Activated CD4-positive, alpha-beta T cell treated with anti-CD3 and anti-CD28 coated beads, Interleukin-2, amount 50 U/mL, for 1 hour (primary cell): ENCODE results near the gene HOXA13.

ENCODE experiments used
- DNase-seq: peaks from one replicate; pipeline ENCODE4 v3.0.0-alpha.2; 2020

HOXA13 gene

DNA sequence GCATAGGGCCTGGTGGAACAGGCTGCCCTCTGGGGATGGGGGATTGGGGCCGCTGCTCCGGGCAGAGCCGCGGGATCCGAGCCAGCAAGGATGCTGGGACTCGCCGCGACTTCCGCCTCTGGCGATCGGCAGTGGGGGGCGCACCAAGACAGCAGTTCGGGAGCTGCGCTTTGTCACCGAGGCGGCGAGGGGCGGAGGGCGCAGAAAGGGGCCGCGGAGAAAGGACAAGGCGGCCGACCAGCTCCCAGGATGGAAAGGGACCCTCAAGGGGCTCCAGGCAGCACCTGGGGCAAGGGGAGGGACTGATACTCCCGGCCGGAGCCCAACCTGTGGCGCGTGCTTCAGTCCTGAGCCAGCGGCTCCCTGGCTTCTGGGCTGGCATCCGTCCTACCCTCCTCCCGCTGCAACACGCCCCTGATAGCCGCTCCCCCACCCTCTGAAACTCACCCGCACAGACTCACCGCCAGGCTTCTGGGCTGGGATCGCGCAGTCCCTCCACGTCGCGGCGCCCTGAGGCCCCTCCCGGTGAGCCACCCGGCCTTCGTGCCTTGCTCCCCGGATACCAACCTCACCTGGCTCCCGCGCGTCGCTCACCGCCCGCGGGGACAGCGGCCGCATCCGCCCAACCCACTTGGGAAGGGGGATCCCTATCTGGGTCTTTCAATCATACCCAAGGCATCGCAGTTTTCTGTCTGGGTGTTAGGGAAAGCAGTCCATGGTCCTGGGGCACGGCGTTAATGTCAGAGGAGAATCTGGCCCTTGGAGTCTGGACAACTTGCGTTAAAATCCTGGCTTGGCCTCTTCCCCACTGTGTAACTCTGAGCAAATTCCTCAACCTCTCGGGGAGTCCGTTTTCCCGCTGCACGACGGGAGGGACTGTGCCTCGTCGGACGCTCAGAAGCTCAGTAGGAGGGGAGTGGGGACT, 35.8 kb upstream of the HOXA13 start:
- DNase-seq = no peak

DNA sequence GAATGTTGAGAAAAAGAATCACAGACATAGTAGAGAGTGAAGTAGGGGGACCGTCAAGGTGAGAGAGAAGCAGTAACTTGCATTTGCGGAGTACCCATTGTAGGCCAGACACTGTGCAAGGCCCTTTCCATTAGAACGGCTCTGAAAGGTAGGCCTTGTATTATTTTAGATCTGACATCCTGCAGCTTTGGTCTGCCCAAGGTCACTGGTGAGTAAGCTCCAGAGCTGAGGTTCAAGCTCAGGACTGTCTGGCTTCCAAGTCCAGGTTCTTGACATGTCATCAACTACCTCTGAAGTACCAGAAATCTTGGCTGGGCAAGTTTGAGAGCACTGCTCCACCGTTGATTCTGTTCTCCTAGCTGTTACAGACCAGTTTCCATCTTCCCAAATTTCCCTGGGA, 29.6 kb upstream of the HOXA13 start:
- no peak for DNase-seq

GRCh38 chr7:27224983-27225934, 25.4 kb upstream of the HOXA13 start:
- DNase-seq = no peak

DNA sequence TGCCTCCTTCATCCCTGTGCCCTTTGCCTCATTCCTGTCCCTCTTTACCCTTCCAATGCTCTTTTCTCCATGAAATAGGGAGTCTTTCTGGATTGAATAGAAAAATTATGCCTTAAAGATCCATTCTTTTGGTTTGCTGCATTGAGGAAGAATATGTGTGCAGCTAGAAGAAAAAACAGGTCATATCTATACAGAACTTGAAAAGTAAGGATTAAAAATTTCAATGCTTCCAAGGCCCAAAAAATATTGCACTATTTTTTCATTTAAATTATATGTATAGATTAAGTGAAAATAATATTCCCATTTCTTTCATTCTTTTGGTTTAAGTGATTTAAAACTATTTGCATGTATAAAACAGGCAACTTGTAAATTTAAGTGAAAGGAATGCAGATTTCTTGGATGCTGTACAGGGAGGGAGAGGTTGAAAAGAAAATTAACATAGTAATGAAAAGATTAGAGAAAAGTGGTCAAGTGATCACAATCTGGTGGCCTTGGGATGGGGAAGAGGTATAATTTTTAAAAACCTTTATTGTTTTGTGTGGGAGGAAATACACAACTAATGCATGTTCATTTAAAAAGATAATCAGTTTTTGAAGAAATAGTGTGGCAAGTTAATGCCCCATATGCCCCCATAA, 24.2 kb upstream of the HOXA13 start:
- DNase-seq = no peak

GRCh38 chr7:27221201-27221797, 21.4 kb upstream of the HOXA13 start:
- no peak for DNase-seq

GRCh38 chr7:27220440-27220955, 20.6 kb upstream of the HOXA13 start:
- no peak for DNase-seq

- DNase-seq = no peak
These were observed 19.9 kb upstream of the HOXA13 start for GRCh38 chr7:27219821-27220220.

- no peak for DNase-seq
These were observed 18.1 kb upstream of the HOXA13 start for GRCh38 chr7:27217951-27218350.

- no peak for DNase-seq
These were observed 15.5 kb upstream of the HOXA13 start for GRCh38 chr7:27215356-27215755.

DNA sequence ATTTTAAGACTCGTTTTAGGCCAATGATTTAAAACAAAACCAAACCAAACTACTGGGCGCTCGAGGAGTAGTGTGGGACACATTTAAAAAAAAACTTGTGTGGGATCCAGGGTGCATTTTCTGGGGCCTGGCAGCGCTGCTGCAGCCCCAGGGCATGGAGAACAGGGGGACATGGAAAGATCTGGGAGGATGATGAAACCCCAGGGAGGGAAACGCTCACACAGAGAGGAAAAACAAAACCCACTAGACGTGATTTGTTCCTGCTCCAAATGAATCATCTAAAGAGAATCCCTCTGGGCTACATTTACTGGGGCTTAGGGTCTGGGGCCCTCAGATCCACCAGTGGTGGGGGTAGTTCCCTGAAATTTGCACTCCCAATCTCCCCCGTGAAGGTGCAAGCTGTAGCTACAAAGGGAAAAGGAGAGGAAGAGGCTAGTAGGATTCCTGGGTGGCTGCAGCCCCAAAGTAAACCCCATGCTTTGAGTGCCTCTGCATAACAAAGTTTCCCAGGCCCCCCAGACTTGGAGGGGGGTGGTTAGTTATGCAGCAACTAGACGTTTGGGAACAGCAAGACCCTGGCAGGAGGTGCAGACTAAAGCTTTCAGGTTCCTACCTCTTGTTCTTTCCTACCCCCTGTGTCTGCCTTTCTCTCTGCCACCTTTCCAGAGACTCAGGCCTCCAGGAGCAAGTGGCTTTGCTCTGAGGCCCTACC, 14.5 kb upstream of the HOXA13 start:
- no peak for DNase-seq

GRCh38 chr7:27213433-27214238, 13.7 kb upstream of the HOXA13 start:
- DNase-seq = no peak

DNA sequence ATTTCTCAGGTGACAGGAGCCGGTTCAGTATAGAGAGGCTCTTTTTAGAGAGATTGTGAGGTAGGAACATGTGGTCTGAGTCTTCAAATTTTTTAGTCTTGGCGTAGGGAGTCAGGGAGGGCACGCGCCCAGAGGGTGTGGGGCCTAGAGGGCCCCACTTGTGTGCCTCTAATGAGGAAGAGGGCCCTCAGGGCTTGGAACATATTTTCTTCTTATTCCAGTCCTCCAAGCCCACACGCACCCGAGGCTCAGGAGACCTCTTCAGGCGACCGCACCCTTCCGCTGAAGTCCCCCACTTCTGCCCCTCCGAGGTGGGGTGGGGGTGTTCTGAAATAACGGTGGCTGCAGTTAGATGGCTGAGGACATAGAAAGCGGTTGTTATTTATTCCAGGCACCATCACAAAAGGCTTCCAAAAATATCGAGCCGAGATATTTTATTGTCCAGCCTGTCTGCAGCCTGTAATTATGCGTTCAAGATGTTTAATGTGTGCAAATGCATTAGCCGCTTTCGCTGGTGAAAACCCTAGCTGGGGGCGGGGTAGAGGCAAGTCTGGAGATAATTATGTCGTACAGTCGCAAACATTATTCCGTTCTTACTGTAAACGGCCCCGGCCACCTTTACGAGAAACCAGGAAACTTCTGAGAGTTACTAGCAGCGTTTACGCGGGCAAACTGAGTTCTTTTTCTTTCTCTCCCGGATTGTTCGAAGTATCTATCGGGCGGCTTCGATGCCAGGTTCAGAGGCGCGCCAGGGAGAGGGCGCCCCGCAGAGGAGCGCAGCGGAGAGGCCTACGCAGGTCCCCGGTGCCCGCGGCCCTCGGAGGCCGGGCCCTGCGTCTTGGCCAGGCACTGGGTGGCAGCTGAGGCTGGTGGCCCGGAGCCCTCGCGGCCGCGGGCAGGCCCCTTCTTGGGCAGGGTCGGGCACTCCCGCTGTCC, 12.9 kb upstream of the HOXA13 start:
- DNase-seq = no peak

GRCh38 chr7:27211764-27212204, 11.9 kb upstream of the HOXA13 start:
- DNase-seq = no peak

DNA sequence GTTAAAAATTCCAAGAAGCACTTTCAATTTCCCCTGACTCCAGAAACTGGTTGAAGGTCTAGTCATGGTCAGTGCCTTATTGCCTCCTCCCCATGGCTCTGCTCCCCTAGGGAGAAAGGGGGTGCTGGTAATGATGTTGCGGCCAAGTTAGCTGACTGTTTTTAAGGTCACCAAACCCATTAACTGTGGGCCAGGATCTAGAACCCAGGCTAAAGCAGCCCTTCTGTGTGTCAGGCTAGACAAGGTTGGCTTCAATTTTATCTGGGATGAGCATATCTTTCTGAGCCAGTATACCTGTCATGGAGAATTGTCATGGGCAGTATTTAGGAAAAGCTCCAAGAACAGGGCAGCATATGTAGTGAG, 11.2 kb upstream of the HOXA13 start:
- DNase-seq = no peak

DNA sequence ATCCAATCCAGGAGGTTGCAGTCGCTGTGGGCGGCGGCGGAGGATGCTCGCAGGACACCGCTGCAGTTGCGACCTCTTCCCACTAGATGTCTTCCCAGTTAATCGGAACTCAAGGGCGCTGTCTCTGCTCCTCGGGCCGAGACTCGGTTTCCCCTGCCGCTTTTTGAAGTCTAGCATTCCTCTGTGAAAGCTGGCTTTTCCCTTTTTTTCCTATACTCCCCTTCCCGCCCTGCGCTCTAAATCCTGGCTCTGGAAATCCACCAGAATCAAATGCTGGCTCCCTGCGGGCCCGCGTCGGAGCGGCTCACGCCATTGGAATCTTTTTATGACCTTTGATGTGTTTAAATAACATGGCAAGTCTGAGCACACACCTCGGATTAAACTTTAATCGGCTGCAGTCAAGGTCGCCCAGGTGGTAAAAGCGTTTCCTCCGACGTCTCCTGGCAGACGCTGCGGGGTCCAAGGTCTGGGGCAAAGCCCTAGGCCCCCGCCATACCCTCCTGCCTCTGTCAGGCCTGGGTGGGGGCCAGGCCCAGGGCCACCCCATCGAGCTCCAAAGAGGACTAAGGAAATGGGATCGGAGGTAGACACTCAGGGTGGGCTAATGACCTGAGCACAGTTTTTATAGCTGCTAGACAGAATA, 10.7 kb upstream of the HOXA13 start:
- peak; percentile 43 for DNase-seq

- DNase-seq = no peak
These were observed 10.1 kb upstream of the HOXA13 start for GRCh38 chr7:27209933-27210440.

- DNase-seq = no peak
These were observed 9.1 kb upstream of the HOXA13 start for GRCh38 chr7:27208998-27209397.

DNA sequence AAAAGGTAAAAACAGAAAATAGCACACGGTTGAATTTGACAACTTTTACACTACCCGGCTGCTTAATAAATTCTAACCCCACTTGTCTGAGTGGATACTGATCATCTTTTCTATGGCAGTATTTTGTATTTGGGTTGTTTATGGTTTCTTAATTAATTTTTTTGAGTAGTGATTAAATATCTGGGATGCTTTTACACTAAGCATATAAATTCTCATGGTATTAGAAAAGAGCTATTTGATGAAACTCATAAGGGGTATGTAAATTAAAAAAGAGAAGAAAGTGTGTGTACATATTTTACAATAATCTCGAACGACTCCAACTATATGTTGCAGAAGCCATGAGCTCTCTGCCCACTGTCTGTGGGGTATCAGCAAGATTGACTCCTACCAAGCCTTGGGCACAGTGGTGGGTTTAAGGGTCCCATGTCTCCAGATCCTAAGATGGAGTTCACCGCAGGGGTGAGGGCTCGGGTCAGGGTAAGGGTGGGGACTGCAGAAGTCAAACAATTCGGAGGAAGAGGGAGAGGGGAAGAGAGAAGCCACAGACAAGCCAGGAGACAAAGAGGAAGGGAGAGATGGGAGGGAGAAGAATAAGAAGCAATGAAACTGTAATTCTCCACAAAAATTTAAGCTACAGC, 7.6 kb upstream of the HOXA13 start:
- no peak for DNase-seq
